ENCODE measurements around the gene ZNF646. TPM values are rescaled to one million over a fixed set of nuclear protein-coding genes. Genes with fewer than 3 reads are reported as not detected.

The ZNF646 gene
- total RNA-seq, 4 donors from 2014 or later, result 13.3 to 20.1 (median 17.7) TPM

GRCh38 chr16:31083556-31083955 is 9.3 kb downstream of the ZNF646 start:
- no peaks in the 10 kb centered on the region for H3K4me1 ChIP-seq
- intact Hi-C loops (cut with DNase I), result no loop called here
- H3K27me3 ChIP-seq, result no peaks in the 10 kb centered on the region
- DNase-seq, result no peak
- WGBS, 2 donors, result 75 to 88% methylated on average over 1 to 4 of the region's 5 CpGs
- no peak overlapping the region for H3K27ac ChIP-seq
- H3K9me3 ChIP-seq, result no peaks in the 10 kb centered on the region
- no peak overlapping the region for H3K4me3 ChIP-seq (replicated peaks in 1 of 3)
- H3K36me3 ChIP-seq, result peaks cover 27 to 29% of the 10 kb centered on the region in 2 donors
- TF ChIP-seq POLR2A (IDR thresholded peaks at IDR 0.05), result no peak
- TF ChIP-seq, protein P1, sequence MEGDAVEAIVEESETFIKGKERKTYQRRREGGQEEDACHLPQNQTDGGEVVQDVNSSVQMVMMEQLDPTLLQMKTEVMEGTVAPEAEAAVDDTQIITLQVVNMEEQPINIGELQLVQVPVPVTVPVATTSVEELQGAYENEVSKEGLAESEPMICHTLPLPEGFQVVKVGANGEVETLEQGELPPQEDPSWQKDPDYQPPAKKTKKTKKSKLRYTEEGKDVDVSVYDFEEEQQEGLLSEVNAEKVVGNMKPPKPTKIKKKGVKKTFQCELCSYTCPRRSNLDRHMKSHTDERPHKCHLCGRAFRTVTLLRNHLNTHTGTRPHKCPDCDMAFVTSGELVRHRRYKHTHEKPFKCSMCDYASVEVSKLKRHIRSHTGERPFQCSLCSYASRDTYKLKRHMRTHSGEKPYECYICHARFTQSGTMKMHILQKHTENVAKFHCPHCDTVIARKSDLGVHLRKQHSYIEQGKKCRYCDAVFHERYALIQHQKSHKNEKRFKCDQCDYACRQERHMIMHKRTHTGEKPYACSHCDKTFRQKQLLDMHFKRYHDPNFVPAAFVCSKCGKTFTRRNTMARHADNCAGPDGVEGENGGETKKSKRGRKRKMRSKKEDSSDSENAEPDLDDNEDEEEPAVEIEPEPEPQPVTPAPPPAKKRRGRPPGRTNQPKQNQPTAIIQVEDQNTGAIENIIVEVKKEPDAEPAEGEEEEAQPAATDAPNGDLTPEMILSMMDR (IDR thresholded peaks at IDR 0.05), result no peak

DNA sequence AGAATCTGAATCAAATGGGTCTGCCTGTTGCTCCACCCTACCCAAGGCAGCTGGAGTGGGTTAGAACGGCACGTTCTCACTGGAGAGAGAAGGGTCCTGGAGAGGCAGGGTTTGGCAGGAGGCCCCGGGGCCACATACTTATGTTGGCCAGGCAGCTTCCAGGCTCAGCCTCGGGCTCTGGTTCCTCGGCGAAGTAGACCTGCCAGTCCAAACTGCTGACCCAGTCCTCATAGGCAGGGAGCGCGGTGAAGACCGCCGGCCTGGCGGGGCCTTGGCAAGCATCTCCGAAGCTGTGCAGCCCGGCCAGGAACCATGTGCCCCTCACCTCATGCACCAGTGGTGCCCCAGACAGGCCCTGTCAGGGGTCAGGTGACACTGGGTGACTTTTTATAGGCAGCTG is 9.8 kb downstream of the ZNF646 start:
- TF ChIP-seq, protein P1 (IDR thresholded peaks at IDR 0.05), result no peak
- TF ChIP-seq POLR2A (IDR thresholded peaks at IDR 0.05), result no peak
- H3K27ac ChIP-seq, result no peak overlapping the region
- H3K4me1 ChIP-seq, result no peaks in the 10 kb centered on the region
- intact Hi-C loops (cut with DNase I), result no loop called here
- H3K4me3 ChIP-seq (replicated peaks in 1 of 3), result no peak overlapping the region
- H3K27me3 ChIP-seq, result no peaks in the 10 kb centered on the region
- no peaks in the 10 kb centered on the region for H3K9me3 ChIP-seq
- peak; percentile 33 to 41 for DNase-seq
- peaks cover 22 to 25% of the 10 kb centered on the region in 2 donors for H3K36me3 ChIP-seq
- WGBS, 2 donors, result 67 to 72% methylated on average over 3 to 8 of the region's 13 CpGs

DNA sequence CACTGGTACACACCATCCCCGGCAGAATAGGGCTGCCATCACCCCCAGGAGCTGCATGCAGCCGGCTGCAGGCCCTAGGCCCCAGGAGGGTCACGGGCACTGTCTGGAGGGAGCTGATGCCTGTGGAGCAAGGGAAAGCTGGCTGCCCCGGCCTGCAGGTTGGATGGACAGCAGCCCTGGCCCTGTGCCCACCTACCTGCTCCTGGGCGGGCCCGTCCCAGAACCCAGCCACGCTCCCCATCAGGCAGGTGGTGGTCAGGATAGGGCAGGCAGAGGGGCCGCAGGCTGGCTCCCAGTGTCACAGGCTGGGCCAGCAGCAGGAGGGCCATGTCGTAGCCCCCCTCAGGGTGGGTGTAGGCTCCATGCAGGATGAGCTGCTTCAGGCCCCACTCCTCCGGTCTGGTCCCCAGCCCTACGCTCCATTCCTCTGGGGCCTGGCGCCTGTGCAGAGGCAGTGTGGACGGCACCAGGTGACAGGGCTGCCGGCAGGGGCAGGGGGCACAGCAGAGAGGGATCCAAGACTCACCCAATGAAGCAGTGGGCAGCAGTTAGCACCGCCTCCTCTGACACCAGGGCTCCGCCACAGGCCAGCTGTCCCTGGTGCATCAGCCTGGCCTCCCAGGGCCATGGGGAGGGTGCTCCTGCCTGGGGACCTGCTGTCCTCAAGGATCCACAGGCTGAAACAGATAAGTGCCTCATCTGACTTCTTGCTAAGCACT is 10.5 kb downstream of the ZNF646 start:
- Histone ChIP-seq H3K4me1 (no peaks in the 10 kb centered on the region), H3K36me3 (peaks cover 15 to 20% of the 10 kb centered on the region in 2 donors), H3K27me3 (no peaks in the 10 kb centered on the region), H3K9me3 (no peaks in the 10 kb centered on the region), H3K4me3 (replicated peaks in 1 of 3) (no peak overlapping the region), H3K27ac (no peak overlapping the region)
- 75 to 93% methylated on average over 10 to 11 of the region's 16 CpGs for WGBS, 2 donors
- TF ChIP-seq, protein P1 (IDR thresholded peaks at IDR 0.05), result no peak
- TF ChIP-seq POLR2A (IDR thresholded peaks at IDR 0.05), result no peak
- DNase-seq, result no peak
- intact Hi-C loops (cut with DNase I), result no loop called here

DNA sequence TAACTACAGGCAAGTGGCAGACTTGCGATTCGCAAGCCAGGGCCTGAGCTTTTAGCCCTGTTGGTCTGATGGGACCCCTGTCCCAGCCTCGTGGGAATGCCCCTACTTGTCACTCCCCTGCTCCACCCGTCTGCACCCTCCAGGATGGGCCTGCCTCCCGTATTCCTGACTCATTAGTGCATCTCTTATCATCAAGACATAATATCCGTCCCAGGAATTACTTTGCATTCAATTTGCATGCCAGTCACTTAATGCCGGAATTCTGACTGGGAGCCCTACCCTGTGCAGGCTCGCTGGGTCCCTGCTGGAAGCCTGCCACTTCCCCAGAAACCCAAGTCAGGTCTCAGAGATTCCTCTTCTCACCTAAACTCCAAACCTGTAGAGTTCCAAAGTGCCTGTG is 11.2 kb downstream of the ZNF646 start:
- WGBS, 2 donors, result 83 to 92% methylated on average over 8 of the region's 8 CpGs
- TF ChIP-seq, protein P1 (IDR thresholded peaks at IDR 0.05), result no peak
- TF ChIP-seq POLR2A (IDR thresholded peaks at IDR 0.05), result no peak
- Histone ChIP-seq H3K4me1 (no peaks in the 10 kb centered on the region), H3K36me3 (peaks cover 8 to 14% of the 10 kb centered on the region in 2 donors), H3K4me3 (replicated peaks in 1 of 3) (no peak overlapping the region), H3K9me3 (no peaks in the 10 kb centered on the region), H3K27ac (no peak overlapping the region), H3K27me3 (no peaks in the 10 kb centered on the region)
- intact Hi-C loops (cut with DNase I), result no loop called here
- no peak for DNase-seq

DNA sequence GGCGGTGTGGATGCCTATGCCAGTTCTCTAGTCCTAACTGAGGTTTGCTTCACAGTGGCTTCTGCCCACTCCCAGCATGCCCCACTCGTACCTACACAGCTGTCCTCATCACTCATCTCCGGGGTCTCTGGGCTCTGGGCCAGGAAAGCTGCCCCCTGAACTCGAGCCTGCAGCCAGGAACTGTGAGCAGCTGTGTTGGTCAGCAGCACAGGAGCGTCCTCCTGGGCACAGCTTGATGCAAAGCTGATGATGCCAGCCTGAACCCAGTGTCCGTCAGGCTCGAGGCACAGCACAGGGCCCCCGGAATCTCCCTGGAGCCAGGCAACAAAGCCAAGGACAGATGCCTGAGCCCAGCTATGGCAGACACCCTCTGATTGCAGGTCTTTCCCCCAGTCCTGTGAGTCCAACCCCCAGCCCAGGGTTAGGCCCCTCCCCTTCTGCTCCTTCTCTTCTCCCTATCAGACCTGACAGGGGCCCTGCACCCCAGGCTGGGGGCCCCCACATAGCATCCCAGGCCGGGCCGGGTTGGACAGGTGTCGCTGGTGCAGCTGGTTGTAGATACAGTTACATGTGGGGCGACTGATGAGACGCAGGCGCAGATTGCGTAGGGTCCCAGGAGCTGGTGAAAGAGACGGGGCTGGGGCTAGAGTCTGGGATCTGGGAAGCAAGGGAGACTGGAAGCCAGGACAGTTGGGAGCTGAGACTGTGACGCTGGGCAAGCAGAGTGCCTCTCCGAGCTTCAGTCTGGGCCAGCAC is 11.8 kb downstream of the ZNF646 start:
- TF ChIP-seq POLR2A (IDR thresholded peaks at IDR 0.05), result no peak
- TF ChIP-seq, protein P1 (IDR thresholded peaks at IDR 0.05), result no peak
- no peaks in the 10 kb centered on the region for H3K4me1 ChIP-seq
- no peaks in the 10 kb centered on the region for H3K27me3 ChIP-seq
- H3K36me3 ChIP-seq, result peaks cover 8 to 11% of the 10 kb centered on the region in 2 donors
- WGBS, 2 donors, result 92% methylated on average over 14 to 16 of the region's 18 CpGs
- H3K4me3 ChIP-seq (replicated peaks in 1 of 3), result no peak overlapping the region
- H3K27ac ChIP-seq, result no peak overlapping the region
- no peaks in the 10 kb centered on the region for H3K9me3 ChIP-seq
- intact Hi-C loops (cut with DNase I), result no loop called here
- DNase-seq, result no peak

Data from thyroid gland (tissue), 4 donors.